Nephron (organoid): ENCODE results near the gene ROBO3.

Experiments
- H3K27ac Mint-ChIP-seq, 3 experiments: 2 replicates each; pipeline ENCODE4 v1.8.0; 2020; ENCODE audit warnings: mixed read lengths in 3 of 3, mild to moderate bottlenecking in 2 of 3, moderate library complexity in 1 of 3
- H3K27me3 Mint-ChIP-seq: 2 replicates; pipeline ENCODE4 v1.8.0; 2021; ENCODE audit warnings: low read depth, mild to moderate bottlenecking, moderate library complexity, mixed read lengths
- H3K36me3 Mint-ChIP-seq: 2 replicates; pipeline ENCODE4 v1.8.0; 2020; ENCODE audit warnings: low read depth, mixed read lengths
- H3K4me1 Mint-ChIP-seq: 2 replicates; pipeline ENCODE4 v1.8.0; 2020; ENCODE audit warnings: mixed read lengths
- H3K4me3 Mint-ChIP-seq, 3 experiments: 2 replicates each; pipeline ENCODE4 v1.8.0; 2020; ENCODE audit warnings: mild to moderate bottlenecking in 3 of 3, mixed read lengths in 3 of 3, moderate library complexity in 2 of 3
- H3K9me3 Mint-ChIP-seq: 2 replicates; pipeline ENCODE4 v1.8.0; 2020; ENCODE audit warnings: mixed read lengths
- CTCF ChIP-seq, 3 experiments: fragments of 200-600 bp; sonication (generic); IDR thresholded peaks; one replicate each; pipeline ENCODE4 v1.5.0; 2021; ENCODE audit warnings: antibody characterized with exemption in 3 of 3; ENCODE audit not compliant: unreplicated experiment in 3 of 3

Gene ROBO3

GRCh38 chr11:124890151-124890550, 24.9 kb downstream of the ROBO3 start:
- H3K4me1 Mint-ChIP-seq = peaks cover 65% of the 10 kb centered on the region
- no peaks in the 10 kb centered on the region for H3K36me3 Mint-ChIP-seq
- peak overlapping the region in 1 of 3 experiments; percentile 70 for H3K27ac Mint-ChIP-seq
- no peak for TF ChIP-seq CTCF (IDR thresholded peaks at IDR 0.05; ENCODE audit: unreplicated experiment in 3 of 3)
- peaks cover 10% of the 10 kb centered on the region for H3K27me3 Mint-ChIP-seq
- no peaks in the 10 kb centered on the region for H3K9me3 Mint-ChIP-seq
- H3K4me3 Mint-ChIP-seq = no peak overlapping the region

- TF ChIP-seq CTCF (IDR thresholded peaks at IDR 0.05; ENCODE audit: unreplicated experiment in 3 of 3) = no peak
- Mint-ChIP-seq H3K36me3 (no peaks in the 10 kb centered on the region), H3K27ac (peak overlapping the region in 2 of 3 experiments; percentile 19 to 68), H3K27me3 (peaks cover 10% of the 10 kb centered on the region), H3K4me1 (peaks cover 65% of the 10 kb centered on the region), H3K9me3 (no peaks in the 10 kb centered on the region), H3K4me3 (peak overlapping the region in 1 of 3 experiments; percentile 23)
Measured at GRCh38 chr11:124890683-124891372, 25.6 kb downstream of the ROBO3 start.

- Mint-ChIP-seq H3K36me3 (no peaks in the 10 kb centered on the region), H3K9me3 (no peaks in the 10 kb centered on the region), H3K4me3 (no peak overlapping the region), H3K27ac (peak overlapping the region in 2 of 3 experiments; percentile 22 to 66), H3K27me3 (peaks cover 10% of the 10 kb centered on the region), H3K4me1 (peaks cover 65% of the 10 kb centered on the region)
- TF ChIP-seq CTCF (IDR thresholded peaks at IDR 0.05; ENCODE audit: unreplicated experiment in 3 of 3) = no peak
Measured at GRCh38 chr11:124891373-124891861, 26.2 kb downstream of the ROBO3 start.

GRCh38 chr11:124892146-124892545, 26.9 kb downstream of the ROBO3 start:
- Mint-ChIP-seq H3K27me3 (peaks cover 10% of the 10 kb centered on the region), H3K4me1 (peaks cover 67% of the 10 kb centered on the region), H3K36me3 (no peaks in the 10 kb centered on the region), H3K9me3 (no peaks in the 10 kb centered on the region), H3K4me3 (no peak overlapping the region), H3K27ac (peak overlapping the region in 2 of 3 experiments; percentile 20 to 66)
- no peak for TF ChIP-seq CTCF (IDR thresholded peaks at IDR 0.05; ENCODE audit: unreplicated experiment in 3 of 3)

- Mint-ChIP-seq H3K4me3 (no peak overlapping the region), H3K9me3 (no peaks in the 10 kb centered on the region), H3K27me3 (peaks cover 15% of the 10 kb centered on the region), H3K36me3 (no peaks in the 10 kb centered on the region), H3K27ac (peak overlapping the region in 2 of 3 experiments; percentile 36 to 66), H3K4me1 (peaks cover 73% of the 10 kb centered on the region)
- TF ChIP-seq CTCF (IDR thresholded peaks at IDR 0.05; ENCODE audit: unreplicated experiment in 3 of 3) = no peak
Measured at GRCh38 chr11:124892750-124893454, 27.7 kb downstream of the ROBO3 start.
